Breast epithelium (tissue), 4 donors: Measurements from ENCODE around the gene GIPC3. TPM values are rescaled to one million over a fixed set of nuclear protein-coding genes. Genes with fewer than 3 reads are reported as not detected.
"Not testable (repeated sequence)": the region's sequence is repeated elsewhere in the genome, so short reads cannot be mapped to it uniquely, and the experiment has no call there.

ENCODE experiments used
- DNase-seq, 2 donors: peaks; one replicate each; pipeline ENCODE4 v3.0.0-alpha.2; 2019; ENCODE audit warnings: low spot score in 2 of 2
- H3K27ac ChIP-seq, 2 donors: fragments of 200-600 bp; sonication (generic) in 1 of 2; one replicate each; pipeline ENCODE4 v1.5.1; 2016 to 2019; ENCODE audit warnings: mild to moderate bottlenecking in 1 of 2
- H3K27me3 ChIP-seq, 2 donors: fragments of 200-600 bp; sonication (generic) in 1 of 2; one replicate each; pipeline versions ENCODE4 v1.5.1 to v1.6.0; 2017 to 2019; ENCODE audit warnings: control low read depth in 1 of 2, mild to moderate bottlenecking in 1 of 2
- H3K36me3 ChIP-seq: fragments of 200-600 bp; one replicate; pipeline ENCODE4 v1.5.1; 2019
- H3K4me1 ChIP-seq, 2 donors: fragments of 200-600 bp; sonication (generic); one replicate each; pipeline ENCODE4 v1.5.1; 2016 to 2019; ENCODE audit warnings: control low read depth in 1 of 2
- H3K4me3 ChIP-seq, 3 donors: fragments of 200-600 bp; sonication (generic); 1 replicate in 2 of 3; 2 replicates in 1 of 3; pipeline ENCODE4 v1.5.1; 2016 to 2019; ENCODE audit warnings: mild to moderate bottlenecking in 3 of 3, moderate library complexity in 2 of 3
- H3K9me3 ChIP-seq, 2 donors: fragments of 200-600 bp; sonication (generic) in 1 of 2; one replicate each; pipeline ENCODE4 v1.5.1; 2016 to 2019; ENCODE audit warnings: control low read depth in 1 of 2
- POLR2A ChIP-seq: fragments of 450-650 bp; IDR thresholded peaks from one replicate; pipeline ENCODE4 v1.6.1; 2016; ENCODE audit warnings: antibody characterized with exemption, mild to moderate bottlenecking, moderate library complexity
- POLR2AphosphoS5 ChIP-seq, 3 donors: sonication (generic); formaldehyde crosslinking; IDR thresholded peaks; one replicate each; pipeline ENCODE4 v1.6.1; 2017; ENCODE audit warnings: antibody characterized with exemption in 3 of 3
- intact Hi-C: fragments of 100-400 bp; cut with DNase I; formaldehyde crosslinking; loops from one replicate; pipeline ENCODE4 v1.15.1; 2023; ENCODE audit warnings: low total_unique reads
- total RNA-seq, 3 donors: library from RNA; depleted of rRNA; stranded (reverse); fragments of >200 nt; gene quantifications; one replicate each; pipeline ENCODE4 v1.1.0, GENCODE V29; 2016
- TF ChIP-seq, protein P1 (sequence below), 3 donors: fragments of 450-650 bp; IDR thresholded peaks; one replicate each; pipeline ENCODE4 v1.5.1; 2016 to 2017; ENCODE audit warnings: antibody characterized with exemption in 3 of 3, mild to moderate bottlenecking in 3 of 3, moderate library complexity in 3 of 3

GIPC3 gene
- total RNA-seq, 3 donors from 2014 or later: 0.29 to 0.66 (median 0.64) TPM

DNA sequence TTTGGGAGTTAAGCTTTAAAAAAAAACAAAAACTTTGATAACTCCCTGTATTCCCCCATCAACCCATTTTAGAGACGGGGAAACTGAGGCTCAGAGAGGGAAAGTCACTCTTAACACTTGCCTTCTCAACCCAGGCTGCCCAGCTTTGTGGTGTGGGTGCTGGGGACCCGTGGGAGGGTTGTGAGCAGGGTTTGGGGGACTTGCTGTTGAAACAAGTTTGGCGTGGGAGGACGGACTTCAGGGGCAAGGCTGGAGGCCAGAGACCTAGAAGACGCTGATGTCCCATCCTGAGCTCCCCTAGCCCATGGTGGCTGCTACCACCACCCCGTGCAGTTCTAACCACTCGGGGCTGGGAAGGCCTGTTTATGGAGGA lies 42.1 kb downstream of the GIPC3 start:
- Histone ChIP-seq H3K27ac (peak overlapping the region in 1 of 2 donors; percentile 93), H3K4me3 (peak overlapping the region in 2 of 3 donors; percentile 95 to 99), H3K27me3 (no peaks in the 10 kb centered on the region), H3K9me3 (no peaks in the 10 kb centered on the region), H3K4me1 (peaks cover 0 to 11% of the 10 kb centered on the region in 2 donors), H3K36me3 (no peaks in the 10 kb centered on the region)
- no peak for DNase-seq
- no peak for TF ChIP-seq POLR2AphosphoS5 (IDR thresholded peaks at IDR 0.05)
- TF ChIP-seq, protein P1, sequence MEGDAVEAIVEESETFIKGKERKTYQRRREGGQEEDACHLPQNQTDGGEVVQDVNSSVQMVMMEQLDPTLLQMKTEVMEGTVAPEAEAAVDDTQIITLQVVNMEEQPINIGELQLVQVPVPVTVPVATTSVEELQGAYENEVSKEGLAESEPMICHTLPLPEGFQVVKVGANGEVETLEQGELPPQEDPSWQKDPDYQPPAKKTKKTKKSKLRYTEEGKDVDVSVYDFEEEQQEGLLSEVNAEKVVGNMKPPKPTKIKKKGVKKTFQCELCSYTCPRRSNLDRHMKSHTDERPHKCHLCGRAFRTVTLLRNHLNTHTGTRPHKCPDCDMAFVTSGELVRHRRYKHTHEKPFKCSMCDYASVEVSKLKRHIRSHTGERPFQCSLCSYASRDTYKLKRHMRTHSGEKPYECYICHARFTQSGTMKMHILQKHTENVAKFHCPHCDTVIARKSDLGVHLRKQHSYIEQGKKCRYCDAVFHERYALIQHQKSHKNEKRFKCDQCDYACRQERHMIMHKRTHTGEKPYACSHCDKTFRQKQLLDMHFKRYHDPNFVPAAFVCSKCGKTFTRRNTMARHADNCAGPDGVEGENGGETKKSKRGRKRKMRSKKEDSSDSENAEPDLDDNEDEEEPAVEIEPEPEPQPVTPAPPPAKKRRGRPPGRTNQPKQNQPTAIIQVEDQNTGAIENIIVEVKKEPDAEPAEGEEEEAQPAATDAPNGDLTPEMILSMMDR (IDR thresholded peaks at IDR 0.05): no peak
- TF ChIP-seq POLR2A: no peak
- intact Hi-C loops: no loop called here

- DNase-seq, H3K4me3 ChIP-seq, intact Hi-C loops: not testable (repeated sequence)
Observed at GRCh38 chr19:3628766-3629165, 43.5 kb downstream of the GIPC3 start.

DNA sequence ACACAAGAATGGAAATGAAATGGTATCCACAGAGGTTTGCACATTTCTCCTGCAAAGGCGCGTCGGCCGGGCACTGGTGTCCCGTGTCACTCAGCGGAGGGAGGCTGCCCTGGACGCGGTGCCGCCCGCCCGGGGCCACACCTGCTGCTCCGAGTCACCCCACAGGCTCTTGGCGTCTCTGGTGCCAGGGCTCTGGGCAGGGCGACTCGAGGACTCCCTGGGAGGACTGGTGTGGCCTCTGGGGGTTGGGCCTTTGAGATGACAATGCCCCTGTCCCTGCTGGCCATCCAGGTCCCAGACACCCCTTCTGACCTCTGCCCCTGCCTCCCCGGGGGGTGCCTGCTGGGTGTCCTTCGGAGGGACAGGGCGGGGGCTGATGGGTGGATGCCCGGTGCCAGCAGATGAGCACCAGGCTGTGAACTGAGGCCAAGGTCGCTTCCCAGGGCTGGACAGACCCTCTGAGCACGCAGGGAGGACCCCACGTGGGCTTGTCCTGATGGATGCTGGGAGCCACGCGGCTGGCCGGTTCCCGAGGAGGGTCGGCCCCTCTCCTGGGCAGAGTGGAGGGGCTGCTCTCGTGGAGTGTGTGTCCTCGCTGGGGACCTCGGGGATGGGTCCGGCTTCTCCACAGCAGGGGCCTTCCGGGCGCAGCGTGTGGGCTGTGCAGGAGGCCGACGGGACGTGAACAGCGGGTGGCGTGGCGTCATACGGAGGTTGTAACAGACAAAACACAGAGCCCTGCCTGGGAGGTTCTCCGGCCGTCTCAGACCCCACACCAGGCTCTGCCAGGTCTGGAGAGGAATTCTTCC lies 46.0 kb downstream of the GIPC3 start:
- no peaks in the 10 kb centered on the region for H3K27me3 ChIP-seq
- intact Hi-C loops: no loop called here
- no peak for DNase-seq
- H3K4me1 ChIP-seq: no peaks in the 10 kb centered on the region
- no peak for TF ChIP-seq POLR2A
- TF ChIP-seq POLR2AphosphoS5 (IDR thresholded peaks at IDR 0.05): no peak
- TF ChIP-seq, protein P1 (IDR thresholded peaks at IDR 0.05): no peak
- no peaks in the 10 kb centered on the region for H3K9me3 ChIP-seq
- no peak overlapping the region for H3K27ac ChIP-seq
- no peak overlapping the region for H3K4me3 ChIP-seq
- no peaks in the 10 kb centered on the region for H3K36me3 ChIP-seq

More at GRCh38 chr19:3628766-3629165, 43.5 kb downstream of the GIPC3 start:
- H3K27me3 ChIP-seq, H3K36me3 ChIP-seq, H3K27ac ChIP-seq, H3K9me3 ChIP-seq: not testable (repeated sequence)
- H3K4me1 ChIP-seq: peaks cover 0 to 11% of the 10 kb centered on the region in 2 donors

DNA sequence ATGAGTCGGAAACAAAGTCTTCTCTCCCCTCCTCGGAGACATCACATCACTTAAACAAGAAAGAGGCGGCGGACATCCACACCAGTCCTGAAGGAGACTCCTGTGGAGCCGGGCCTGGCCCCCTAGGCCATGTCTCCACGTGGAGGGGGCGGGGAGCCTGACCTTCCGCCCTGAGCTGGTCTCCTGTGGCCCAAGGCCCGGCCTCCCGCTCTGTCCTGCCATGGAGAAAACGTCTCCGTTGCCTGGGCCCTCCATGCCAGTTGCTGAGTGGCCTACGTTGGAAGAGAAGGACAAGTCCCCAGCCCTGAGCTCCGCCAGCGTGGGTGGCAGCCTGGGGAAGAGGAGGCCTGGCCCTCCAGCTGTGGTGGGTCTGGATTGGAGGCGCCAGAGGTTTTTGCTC lies 46.8 kb downstream of the GIPC3 start:
- intact Hi-C loops: no loop called here
- TF ChIP-seq, protein P1 (IDR thresholded peaks at IDR 0.05): no peak
- TF ChIP-seq POLR2A (no peak), POLR2AphosphoS5 (IDR thresholded peaks at IDR 0.05) (no peak)
- no peak overlapping the region for H3K4me3 ChIP-seq
- H3K27me3 ChIP-seq: no peaks in the 10 kb centered on the region
- DNase-seq: no peak
- H3K9me3 ChIP-seq: no peaks in the 10 kb centered on the region
- H3K27ac ChIP-seq: no peak overlapping the region
- no peaks in the 10 kb centered on the region for H3K4me1 ChIP-seq
- H3K36me3 ChIP-seq: no peaks in the 10 kb centered on the region

GRCh38 chr19:3632739-3633558 lies 47.7 kb downstream of the GIPC3 start:
- intact Hi-C loops: no loop called here
- Histone ChIP-seq H3K27ac (no peak overlapping the region), H3K4me3 (no peak overlapping the region), H3K4me1 (no peaks in the 10 kb centered on the region), H3K27me3 (no peaks in the 10 kb centered on the region), H3K9me3 (no peaks in the 10 kb centered on the region), H3K36me3 (no peaks in the 10 kb centered on the region)
- TF ChIP-seq, protein P1 (IDR thresholded peaks at IDR 0.05): no peak
- no peak for TF ChIP-seq POLR2AphosphoS5 (IDR thresholded peaks at IDR 0.05)
- no peak for TF ChIP-seq POLR2A
- DNase-seq: no peak
